ENCODE results near the gene CRY2. TPM values are rescaled to one million over a fixed set of nuclear protein-coding genes. Genes with fewer than 3 reads are reported as not detected.

CRY2 gene
- total RNA-seq, 1 donor from 2014 or later: 46.5 TPM

DNA sequence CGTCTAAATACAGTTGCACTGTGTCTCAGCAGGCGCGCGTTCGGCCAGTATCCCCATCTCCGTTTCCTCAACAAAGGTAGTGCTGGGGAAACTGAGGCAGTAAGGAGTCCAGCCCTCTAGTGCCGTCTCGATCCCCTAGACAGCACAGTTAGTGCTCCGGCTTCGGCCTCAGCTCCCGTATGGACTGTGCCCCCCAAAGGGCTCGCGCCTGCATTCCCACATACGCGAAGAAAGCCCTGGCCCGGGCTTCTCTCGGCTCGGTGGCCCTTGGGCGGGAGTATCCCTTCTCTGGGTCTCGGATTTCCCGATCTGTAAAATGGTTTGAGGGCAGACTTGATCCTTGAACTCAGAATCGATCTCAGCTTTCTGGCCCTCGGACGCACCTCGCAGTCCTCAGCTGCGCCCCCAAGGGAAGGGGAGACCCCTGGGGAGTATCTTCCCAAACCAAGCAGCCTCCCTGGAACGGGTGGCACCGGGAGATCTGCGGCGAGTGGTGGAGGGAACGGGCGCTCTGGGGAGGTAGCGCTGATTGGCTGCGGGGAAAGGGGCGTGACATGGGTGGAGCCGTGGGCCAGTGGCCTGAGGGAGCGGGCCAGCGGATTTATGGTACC lies 71.2 kb downstream of the CRY2 start:
- DNase-seq: peak; percentile 72

DNA sequence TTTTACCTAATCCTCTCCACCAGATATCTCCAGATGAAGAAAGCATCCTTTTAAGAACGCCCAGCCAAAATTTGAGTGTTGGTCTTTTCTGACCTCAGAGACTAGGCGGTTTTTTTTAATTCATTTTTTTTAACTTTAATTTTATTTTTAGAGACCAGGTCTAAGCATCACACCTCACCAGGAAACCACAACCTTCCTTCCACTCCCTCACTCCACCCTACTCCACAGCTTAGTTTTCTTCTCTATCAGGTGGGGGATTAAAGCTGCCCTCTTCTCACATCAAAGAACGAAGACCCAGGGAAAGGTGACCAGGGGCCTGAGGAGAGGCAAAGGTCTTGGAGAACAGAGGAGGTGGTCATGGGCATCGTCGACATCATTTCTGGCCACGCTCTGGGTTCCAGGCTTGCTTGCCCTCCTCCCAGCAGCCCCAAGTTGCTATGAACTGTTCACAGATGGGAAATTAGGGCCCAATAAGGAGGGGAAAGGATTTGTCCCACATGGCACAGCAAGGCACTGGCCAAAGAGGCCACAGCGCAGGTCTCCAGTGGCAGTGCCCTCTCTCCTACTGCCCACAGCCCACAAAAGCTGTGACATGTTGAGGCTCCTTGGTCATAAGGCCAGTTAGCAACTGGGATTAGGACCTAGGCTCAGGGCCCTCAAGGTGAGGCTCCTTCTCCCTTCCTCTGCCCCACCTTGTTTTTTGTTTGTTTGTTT lies 71.8 kb downstream of the CRY2 start:
- DNase-seq: no peak

DNA sequence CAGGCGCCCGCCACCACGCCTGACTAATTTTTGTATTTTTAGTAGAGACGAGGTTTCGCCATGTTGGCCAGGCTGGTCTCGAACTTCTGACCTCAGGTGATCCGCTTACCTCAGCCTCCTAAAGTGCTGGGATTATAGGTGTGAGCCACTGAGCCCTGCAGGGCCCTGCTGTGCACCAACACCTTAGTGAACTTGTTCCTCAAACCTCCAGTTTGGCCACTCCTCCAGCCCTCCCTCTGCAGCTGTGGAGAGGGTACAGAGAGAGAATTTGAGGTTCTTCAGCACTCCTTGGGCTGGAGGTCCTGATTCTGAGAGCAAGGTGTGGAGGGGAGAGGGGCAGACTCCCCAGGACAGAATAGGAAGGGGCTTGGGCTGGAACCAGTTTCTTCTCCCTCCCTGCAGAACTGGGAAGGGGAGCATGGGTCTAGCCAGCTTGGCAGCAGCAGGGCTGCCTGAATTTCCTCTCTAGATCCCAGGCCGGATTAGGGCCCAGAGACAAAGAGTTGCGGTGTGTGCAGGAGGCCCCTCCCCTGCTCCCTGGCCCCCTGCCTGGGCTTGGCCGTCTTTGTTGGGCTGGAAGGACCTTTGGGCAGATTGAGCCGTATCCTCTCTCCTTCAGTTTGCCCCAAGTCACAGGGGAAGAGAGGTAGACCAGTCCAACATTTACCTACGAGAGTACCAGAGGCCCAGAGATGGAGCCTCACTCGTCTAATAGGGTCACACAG lies 72.7 kb downstream of the CRY2 start:
- DNase-seq: no peak

DNA sequence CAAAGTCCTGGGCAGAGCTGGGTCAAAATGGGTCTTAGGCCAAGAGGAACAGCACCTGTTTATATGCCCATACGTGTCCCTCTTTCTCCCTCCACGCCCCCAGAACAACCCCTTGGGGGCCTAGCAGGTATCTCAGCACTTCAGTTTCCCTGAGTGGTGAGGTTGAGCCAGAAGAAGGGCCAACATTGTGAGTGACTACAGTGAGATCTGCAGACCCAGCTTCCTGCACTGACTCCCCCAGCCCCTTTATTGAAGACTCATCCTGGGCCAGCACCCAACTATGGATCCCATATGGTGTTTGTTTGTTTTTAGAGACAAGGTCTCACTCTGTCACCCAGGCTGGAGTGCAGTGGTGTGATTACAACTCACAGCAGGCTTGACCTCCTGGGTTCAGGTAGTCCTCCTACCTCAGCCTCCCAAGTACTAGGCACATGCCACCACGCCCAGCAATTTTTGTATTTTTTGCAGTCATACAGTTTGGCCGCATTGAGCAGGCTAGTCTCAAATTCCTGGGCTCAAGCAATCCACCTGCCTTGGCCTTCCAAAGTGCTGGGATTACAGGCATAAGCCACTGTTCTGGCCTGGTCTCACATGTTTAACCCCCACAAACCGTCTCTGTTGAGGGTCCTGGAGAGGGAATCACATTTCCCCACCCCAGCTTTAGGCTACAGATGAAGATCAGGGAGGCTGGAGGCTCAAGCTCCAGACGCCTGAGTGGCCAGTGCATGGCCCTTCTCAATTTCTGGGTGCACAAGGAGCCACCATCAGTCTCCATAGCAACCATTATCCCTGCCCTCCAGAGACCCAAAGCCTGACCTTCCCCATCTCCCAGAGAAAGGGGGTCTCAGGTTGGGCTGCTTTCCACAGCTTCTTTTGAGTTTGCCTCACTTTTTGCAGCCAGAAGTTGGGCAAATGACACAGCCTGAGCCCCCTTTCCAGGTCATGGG lies 73.5 kb downstream of the CRY2 start:
- DNase-seq: no peak

DNA sequence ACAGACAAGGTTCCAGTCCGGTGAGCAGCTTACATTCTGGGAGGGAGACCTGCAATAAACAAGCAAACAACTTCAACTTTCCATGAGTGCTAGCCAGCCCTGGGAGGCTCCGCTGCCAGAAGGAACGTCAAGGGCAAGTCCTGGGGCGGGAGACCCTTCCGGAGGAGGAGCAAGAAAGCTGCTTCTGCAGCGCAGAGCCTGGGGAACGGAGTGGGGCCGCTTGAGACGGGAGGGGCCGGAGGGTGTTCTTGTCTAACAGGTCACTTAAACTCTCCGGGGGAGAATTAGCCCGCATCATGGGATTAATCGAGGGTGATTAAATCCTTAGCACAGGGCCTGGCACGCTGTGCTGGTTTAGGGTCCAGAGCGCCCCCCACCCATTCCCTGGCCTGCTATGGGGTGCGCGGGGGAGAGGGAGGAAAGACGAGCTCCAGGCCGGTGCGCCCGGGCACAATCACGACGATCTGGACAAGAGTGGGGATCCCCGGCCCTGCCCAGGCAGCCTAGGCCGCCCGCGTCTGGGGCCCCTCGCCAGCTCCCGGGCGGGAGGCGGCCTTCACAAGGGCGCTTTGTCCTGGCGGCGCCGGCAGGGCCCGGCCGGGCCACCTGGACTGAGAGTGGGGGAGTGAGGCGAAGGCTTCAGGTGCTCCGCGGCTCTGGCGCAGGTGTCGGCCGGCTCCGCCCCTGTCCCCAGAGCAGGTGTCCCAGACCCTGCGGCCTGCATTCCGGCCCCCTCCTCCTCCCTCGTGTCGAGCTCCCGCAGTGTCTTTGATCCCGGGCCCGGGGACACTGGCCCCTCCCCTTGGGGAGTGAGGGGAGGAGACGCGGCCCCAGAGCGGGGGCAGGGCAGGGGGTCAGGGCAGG lies 74.5 kb downstream of the CRY2 start:
- DNase-seq: no peak

DNA sequence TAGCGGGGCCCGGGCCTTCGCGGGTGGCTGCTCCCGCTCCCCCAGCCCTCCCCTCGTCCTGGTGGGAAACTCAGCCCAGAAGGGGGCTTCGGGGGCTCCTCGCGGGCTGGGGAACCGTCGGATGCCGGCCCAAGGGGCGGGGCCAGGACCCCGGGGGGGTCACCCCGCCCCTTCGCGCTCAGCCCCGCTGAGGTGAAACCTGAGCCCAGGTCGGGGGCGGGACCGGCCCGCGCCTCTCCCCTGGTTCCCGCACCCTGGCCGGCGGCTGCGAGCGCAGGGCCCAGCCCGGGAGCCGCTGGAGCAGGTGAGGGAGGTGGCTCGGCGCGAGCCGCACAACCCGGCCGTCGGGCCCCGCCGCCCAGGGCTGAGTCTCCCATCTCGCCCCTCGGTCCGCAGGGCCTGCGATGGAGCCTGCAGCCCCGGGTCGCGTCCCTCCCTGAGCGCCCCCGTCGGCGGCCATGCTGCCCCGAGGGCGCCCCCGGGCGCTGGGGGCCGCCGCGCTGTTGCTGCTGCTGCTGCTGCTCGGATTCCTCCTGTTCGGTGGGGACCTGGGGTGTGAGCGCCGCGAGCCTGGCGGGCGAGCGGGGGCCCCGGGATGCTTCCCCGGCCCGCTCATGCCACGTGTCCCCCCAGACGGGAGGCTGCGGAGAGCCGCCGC lies 75.3 kb downstream of the CRY2 start, which contains the start of gene LARGE2:
Gene LARGE2 (plus strand): TSS at position 232 of the 658 bp plus-strand sequence. CDS start 227 bp downstream, at position 459.
- DNase-seq: no peak

DNA sequence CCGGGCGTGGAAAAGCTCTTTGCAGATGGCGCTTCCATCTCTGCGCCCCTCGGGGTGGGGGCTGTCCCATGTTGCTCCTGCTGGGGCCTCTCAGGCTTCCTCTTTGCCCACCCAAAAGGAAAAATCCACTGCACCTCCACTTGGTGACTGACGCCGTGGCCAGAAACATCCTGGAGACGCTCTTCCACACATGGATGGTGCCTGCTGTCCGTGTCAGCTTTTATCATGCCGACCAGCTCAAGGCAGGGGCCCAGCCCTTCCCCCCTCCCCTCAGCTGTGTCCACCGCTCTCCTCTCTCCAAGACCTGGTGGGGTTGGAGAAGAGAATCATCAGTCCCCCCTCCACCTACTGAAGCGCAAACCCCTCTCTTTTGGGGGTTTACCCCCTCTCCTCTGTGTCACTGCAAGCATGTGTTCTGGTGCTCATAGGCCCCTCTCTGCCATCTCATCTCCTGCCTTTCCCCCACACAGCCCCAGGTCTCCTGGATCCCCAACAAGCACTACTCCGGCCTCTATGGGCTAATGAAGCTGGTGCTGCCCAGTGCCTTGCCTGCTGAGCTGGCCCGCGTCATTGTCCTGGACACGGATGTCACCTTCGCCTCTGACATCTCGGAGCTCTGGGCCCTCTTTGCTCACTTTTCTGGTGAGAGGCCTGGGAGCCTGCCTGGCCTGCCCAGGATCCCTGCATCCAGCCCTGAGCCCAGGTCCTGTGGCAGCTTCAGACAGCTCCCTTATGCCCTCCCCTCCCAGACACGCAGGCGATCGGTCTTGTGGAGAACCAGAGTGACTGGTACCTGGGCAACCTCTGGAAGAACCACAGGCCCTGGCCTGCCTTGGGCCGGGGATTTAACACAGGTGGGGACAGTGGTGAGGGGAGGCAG lies 77.0 kb downstream of the CRY2 start:
- DNase-seq: no peak

DNA sequence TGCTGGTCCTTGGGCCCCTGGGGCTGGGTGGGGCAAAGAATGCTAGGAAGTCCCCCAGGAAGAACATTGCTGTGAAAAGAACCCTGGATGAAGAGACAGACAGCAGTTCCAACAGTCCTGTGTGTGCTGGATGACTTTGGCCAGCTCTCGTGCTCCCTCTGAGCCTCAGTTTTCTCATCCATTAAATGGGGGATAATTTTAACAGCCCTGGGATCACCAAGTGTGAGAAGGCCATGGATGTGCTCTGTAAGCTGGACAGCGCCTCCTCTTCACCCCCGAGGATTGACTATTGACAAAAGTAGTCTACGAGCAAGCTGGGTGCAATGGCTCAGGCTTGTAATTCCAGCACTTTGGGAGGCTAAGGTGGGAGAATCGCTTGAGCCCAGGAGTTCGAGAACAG lies 77.7 kb downstream of the CRY2 start:
- DNase-seq: no peak

DNA sequence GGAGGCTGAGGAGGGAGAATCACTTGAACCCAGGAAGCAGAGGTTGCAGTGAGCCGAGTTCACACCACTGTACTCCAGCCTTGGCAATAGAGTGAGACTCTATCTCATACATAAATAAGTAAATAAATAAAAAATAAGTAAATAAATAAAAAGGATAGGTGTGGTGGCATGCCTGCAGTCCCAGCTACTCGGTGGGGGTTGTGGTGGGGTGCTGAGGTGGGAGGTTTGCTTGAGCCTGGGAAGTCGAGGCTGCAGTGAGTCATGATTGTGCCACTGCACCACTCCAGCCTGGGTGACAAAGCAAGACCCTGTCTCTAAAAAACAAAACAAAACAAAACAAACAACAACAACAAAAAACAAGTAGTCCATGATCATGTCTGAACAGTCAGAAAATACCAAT lies 78.3 kb downstream of the CRY2 start:
- DNase-seq: no peak

DNA sequence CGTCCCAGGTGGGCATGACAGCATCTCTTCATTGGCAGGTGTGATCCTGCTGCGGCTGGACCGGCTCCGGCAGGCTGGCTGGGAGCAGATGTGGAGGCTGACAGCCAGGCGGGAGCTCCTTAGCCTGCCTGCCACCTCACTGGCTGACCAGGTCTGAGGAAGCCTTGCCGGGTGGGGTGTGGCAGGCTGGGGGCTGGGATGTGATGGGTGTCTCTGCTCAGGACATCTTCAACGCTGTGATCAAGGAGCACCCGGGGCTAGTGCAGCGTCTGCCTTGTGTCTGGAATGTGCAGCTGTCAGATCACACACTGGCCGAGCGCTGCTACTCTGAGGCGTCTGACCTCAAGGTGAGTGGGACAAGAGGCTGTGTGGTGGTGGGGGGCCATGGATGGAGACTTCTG lies 78.7 kb downstream of the CRY2 start:
- DNase-seq: no peak

DNA sequence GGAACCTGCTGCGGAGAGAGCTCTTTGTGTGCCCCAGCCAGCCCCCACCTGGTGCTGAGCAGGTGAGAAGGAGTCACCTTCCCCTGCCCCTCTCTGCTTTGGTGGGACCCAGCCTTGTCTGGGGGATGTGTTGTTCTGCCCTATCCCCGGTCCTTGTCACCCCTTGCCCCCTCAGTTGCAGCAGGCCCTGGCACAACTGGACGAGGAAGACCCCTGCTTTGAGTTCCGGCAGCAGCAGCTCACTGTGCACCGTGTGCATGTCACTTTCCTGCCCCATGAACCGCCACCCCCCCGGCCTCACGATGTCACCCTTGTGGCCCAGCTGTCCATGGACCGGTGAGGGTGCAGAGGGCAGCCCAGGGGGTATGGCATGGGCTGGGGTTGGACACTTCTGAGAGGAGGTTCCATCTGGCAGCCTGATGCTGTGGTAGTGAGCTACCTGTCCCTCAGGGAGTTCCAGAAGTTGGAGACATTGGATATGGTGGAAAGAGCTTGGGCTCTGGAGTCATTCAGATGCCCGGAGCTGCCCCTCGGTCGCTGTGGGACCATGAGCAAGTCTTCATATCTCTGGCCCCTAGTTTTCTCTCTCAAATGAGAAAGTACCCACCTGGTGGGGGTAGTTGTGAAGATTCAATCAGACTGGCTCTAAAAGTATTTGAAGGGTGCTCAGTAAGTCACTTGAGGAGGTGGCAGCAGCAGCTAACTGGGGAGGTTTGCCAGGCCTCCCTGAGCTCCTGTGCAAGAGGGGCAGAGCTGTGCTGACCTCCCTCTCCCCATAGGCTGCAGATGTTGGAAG lies 79.5 kb downstream of the CRY2 start:
- no peak for DNase-seq

DNA sequence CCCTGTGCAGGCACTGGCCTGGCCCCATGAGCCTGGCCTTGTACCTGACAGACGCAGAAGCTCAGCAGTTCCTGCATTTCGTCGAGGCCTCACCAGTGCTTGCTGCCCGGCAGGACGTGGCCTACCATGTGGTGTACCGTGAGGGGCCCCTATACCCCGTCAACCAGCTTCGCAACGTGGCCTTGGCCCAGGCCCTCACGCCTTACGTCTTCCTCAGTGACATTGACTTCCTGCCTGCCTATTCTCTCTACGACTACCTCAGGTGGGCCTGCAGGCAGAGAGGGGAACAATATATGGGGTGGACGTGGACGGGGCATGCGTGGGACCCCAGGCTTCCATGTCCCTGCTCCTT lies 80.0 kb downstream of the CRY2 start:
- no peak for DNase-seq

DNA sequence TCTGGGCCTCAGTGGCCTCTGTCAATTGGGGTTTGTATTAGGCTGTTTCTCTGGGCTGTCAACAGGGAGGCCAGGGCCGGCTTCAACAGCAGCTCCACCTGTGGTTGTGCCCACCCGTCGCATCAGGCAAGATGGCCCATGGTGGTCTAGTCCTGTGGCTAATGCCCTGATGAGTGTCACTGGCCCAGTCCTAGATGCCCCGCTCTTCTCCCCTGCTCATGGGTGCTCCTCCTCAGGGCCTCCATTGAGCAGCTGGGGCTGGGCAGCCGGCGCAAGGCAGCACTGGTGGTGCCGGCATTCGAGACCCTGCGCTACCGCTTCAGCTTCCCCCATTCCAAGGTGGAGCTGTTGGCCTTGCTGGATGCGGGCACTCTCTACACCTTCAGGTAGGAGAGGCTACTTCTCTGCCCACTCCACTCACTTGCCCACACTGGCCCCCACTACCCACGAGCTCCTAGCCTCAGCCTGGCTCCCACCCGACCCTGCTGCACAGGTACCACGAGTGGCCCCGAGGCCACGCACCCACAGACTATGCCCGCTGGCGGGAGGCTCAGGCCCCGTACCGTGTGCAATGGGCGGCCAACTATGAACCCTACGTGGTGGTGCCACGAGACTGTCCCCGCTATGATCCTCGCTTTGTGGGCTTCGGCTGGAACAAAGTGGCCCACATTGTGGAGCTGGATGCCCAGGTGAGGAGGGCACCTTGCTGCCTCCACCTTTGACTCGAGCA lies 80.6 kb downstream of the CRY2 start:
- no peak for DNase-seq

DNA sequence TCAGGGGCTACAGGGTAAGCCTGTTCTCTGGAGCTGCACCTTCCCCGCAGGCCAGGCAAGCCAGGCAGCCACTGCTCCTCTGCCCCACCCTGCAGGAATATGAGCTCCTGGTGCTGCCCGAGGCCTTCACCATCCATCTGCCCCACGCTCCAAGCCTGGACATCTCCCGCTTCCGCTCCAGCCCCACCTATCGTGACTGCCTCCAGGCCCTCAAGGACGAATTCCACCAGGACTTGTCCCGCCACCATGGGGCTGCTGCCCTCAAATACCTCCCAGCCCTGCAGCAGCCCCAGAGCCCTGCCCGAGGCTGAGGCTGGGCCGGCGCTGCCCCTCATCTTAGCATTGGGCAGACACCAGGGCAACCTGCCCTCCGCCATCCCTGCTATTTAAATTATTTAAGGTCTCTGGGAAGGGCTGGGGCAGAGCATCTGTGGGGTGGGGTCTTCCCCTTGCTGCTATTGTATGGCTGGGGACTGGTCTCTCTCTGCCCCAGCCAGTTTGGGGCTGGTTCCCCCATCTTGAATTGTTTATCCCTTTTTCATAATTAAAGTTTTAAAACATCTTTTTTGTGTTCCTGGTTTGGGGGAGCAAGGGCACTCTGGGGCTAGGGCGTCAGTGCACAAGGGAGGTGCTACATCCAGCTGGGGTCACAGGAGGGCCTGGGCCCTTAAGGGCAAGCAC lies 81.4 kb downstream of the CRY2 start:
- no peak for DNase-seq

DNA sequence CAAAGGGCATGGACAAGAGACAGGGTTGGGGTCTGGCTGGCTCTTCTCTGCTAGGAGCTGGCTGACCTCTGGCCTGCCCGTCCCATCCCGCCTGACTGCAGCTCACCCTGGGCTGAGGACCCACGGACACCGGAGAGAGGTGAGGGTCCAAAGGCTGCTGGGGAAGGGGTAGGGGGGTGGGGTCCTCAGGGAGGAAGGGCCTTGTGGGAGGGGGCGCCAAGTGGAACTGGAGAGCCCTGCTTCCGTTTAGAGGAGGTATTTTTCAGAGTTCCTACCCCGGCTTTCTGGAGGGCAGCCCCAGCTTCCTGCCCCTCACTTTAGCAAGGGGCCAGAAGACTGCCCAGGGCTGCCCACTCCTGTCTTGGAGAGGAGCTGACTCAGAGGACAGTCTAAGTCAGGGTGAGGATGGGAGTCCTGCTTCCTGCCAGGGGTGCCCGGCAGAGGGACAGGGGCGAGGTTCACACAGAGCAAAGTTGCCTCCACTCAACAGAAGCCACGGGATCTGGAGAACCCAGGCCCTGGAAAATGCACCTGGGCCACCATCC lies 82.3 kb downstream of the CRY2 start:
- no peak for DNase-seq

DNA sequence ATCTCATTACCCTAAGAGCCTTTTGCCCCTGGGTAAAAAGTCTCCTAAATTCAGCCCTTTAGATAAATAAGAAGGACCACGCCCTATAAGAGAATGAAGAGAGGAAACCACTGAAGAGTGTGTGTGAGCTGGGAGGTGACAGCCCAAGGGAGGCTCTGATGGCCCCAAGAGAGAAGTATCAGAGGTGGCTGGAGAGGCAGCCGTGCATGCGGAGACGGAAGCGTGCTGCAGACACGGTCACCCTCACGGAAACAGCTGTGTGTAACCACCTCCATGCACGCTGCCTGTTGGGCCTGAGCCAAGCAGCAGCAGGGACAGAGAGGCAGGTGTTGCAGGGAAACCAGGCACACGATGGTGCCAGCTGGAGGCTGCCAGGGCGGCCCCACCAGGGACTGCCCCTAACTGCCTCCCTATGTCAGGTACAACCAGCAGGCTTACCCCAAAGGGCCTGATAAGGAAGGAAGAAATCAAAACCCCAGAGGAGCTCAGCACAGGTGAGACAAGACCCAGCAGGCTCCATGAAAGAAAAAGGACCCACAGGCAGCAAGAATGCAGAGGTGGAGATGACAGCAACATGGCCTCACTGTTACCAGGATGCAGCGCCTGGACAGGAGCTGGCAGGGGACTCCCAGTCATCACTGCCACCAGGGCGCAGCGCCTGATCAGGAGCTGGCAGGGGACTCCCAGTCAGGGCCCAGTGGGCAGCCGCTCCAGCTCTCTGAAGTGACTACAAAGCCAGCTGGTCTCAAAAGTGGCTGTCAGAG lies 82.9 kb downstream of the CRY2 start:
- DNase-seq: no peak

Measured in occipital lobe (tissue), 2 donors.